ENCODE data around the gene PJA2.

PJA2 gene

GRCh38 chr5:109388407-109388806 lies 21.4 kb downstream of the PJA2 start:
- DNase-seq (ENCODE audit: insufficient read length, low spot score): no peak
- peak; percentile 83 for FAIRE-seq
- no peak for TF ChIP-seq POLR2A (IDR thresholded peaks at IDR 0.05; ENCODE audit: low read depth, low read length)

GRCh38 chr5:109387408-109387974 lies 22.3 kb downstream of the PJA2 start:
- DNase-seq (ENCODE audit: insufficient read length, low spot score) (no peak), FAIRE-seq (peak; percentile 11)
- TF ChIP-seq POLR2A (IDR thresholded peaks at IDR 0.05; ENCODE audit: low read depth, low read length): no peak

- no peak for TF ChIP-seq POLR2A (IDR thresholded peaks at IDR 0.05; ENCODE audit: low read depth, low read length)
- FAIRE-seq (peak; percentile 48), DNase-seq (ENCODE audit: insufficient read length, low spot score) (no peak)
Observed at GRCh38 chr5:109378095-109378494, 31.7 kb downstream of the PJA2 start.

- FAIRE-seq (no peak), DNase-seq (ENCODE audit: insufficient read length, low spot score) (no peak)
- no peak for TF ChIP-seq POLR2A (IDR thresholded peaks at IDR 0.05; ENCODE audit: low read depth, low read length)
Observed at GRCh38 chr5:109374625-109375024, 35.1 kb downstream of the PJA2 start.

GRCh38 chr5:109373932-109374331 lies 35.8 kb downstream of the PJA2 start:
- no peak for FAIRE-seq
- TF ChIP-seq POLR2A (IDR thresholded peaks at IDR 0.05; ENCODE audit: low read depth, low read length): no peak

GRCh38 chr5:109370343-109370742 lies 39.4 kb downstream of the PJA2 start:
- no peak for DNase-seq (ENCODE audit: insufficient read length, low spot score)
- TF ChIP-seq POLR2A (IDR thresholded peaks at IDR 0.05; ENCODE audit: low read depth, low read length): no peak
- FAIRE-seq: no peak

More at GRCh38 chr5:109373932-109374331, 35.8 kb downstream of the PJA2 start:
- DNase-seq (ENCODE audit: insufficient read length, low spot score): no peak

- DNase-seq (ENCODE audit: insufficient read length, low spot score) (no peak), FAIRE-seq (no peak)
Observed at GRCh38 chr5:109365653-109366052, 44.1 kb downstream of the PJA2 start.

GRCh38 chr5:109364977-109365376 lies 44.8 kb downstream of the PJA2 start:
- DNase-seq (ENCODE audit: insufficient read length, low spot score) (no peak), FAIRE-seq (no peak)
- no peak for TF ChIP-seq POLR2A (IDR thresholded peaks at IDR 0.05; ENCODE audit: low read depth, low read length)

More at GRCh38 chr5:109365653-109366052, 44.1 kb downstream of the PJA2 start:
- TF ChIP-seq POLR2A (IDR thresholded peaks at IDR 0.05; ENCODE audit: low read depth, low read length): no peak

GRCh38 chr5:109359642-109360041 lies 50.1 kb downstream of the PJA2 start:
- no peak for TF ChIP-seq POLR2A (IDR thresholded peaks at IDR 0.05; ENCODE audit: low read depth, low read length)
- FAIRE-seq: no peak
- no peak for DNase-seq (ENCODE audit: insufficient read length, low spot score)

GRCh38 chr5:109357807-109358206 lies 52.0 kb downstream of the PJA2 start:
- no peak for FAIRE-seq
- no peak for TF ChIP-seq POLR2A (IDR thresholded peaks at IDR 0.05; ENCODE audit: low read depth, low read length)
- DNase-seq (ENCODE audit: insufficient read length, low spot score): no peak

- DNase-seq (ENCODE audit: insufficient read length, low spot score) (no peak), FAIRE-seq (no peak)
- no peak for TF ChIP-seq POLR2A (IDR thresholded peaks at IDR 0.05; ENCODE audit: low read depth, low read length)
Observed at GRCh38 chr5:109354761-109355160, 55.0 kb downstream of the PJA2 start.

GRCh38 chr5:109351988-109352864 lies 57.5 kb downstream of the PJA2 start:
- FAIRE-seq (peak; percentile 78), DNase-seq (ENCODE audit: insufficient read length, low spot score) (no peak)
- no peak for TF ChIP-seq POLR2A (IDR thresholded peaks at IDR 0.05; ENCODE audit: low read depth, low read length)

- no peak for TF ChIP-seq POLR2A (IDR thresholded peaks at IDR 0.05; ENCODE audit: low read depth, low read length)
- FAIRE-seq (peak; percentile 27), DNase-seq (ENCODE audit: insufficient read length, low spot score) (no peak)
Observed at GRCh38 chr5:109350537-109351270, 59.1 kb downstream of the PJA2 start.

- TF ChIP-seq POLR2A (IDR thresholded peaks at IDR 0.05; ENCODE audit: low read depth, low read length): no peak
- DNase-seq (ENCODE audit: insufficient read length, low spot score): no peak
- FAIRE-seq: no peak
Observed at GRCh38 chr5:109349388-109349787, 60.4 kb downstream of the PJA2 start.

All from H54 (cell line).